CD4-positive, CD25-positive, alpha-beta regulatory T cell (primary cell): Measurements from ENCODE around the gene MYOM1. TPM values are rescaled to one million over a fixed set of nuclear protein-coding genes. Genes with fewer than 3 reads are reported as not detected.

Source experiments
- ATAC-seq, 2 donors: fragments of 150-1000 bp; cut with Tn5 transposase; one replicate each; pipeline ENCODE4 v1.10.0; 2021; ENCODE audit warnings: low read depth in 2 of 2, moderate number of reproducible peaks in 2 of 2, moderate library complexity in 1 of 2
- DNase-seq, 3 donors: peaks; one replicate each; pipeline versions ENCODE4 v3.0.0 to v3.0.0-alpha.2; 2012 to 2022; ENCODE audit warnings: mixed read lengths in 1 of 3
- H3K27ac ChIP-seq: one replicate; pipeline ENCODE4 v1.7.0; 2013; ENCODE audit warnings: mild to moderate bottlenecking, low read length; ENCODE audit not compliant: insufficient read depth, poor library complexity, severe bottlenecking
- H3K27me3 ChIP-seq: one replicate; pipeline ENCODE4 v1.7.0; 2013; ENCODE audit warnings: low read length; ENCODE audit not compliant: control insufficient read depth, insufficient read depth
- H3K36me3 ChIP-seq: one replicate; pipeline ENCODE4 v1.7.0; 2013; ENCODE audit warnings: mild to moderate bottlenecking, low read length, moderate library complexity; ENCODE audit not compliant: control insufficient read depth, insufficient read depth
- H3K4me1 ChIP-seq: 2 replicates; pipeline ENCODE4 v1.7.0; 2013; ENCODE audit warnings: mild to moderate bottlenecking, low read length; ENCODE audit not compliant: insufficient read depth, control insufficient read depth, poor library complexity, severe bottlenecking
- H3K4me3 ChIP-seq: one replicate; pipeline ENCODE4 v1.7.0; 2013; ENCODE audit warnings: low read depth, mild to moderate bottlenecking, low read length, moderate library complexity
- H3K9me3 ChIP-seq, 2 experiments: 1 replicate in 1 of 2; 2 replicates in 1 of 2; pipeline ENCODE4 v1.7.0; 2013; ENCODE audit warnings: low read length in 2 of 2, mild to moderate bottlenecking in 1 of 2, moderate library complexity in 1 of 2; ENCODE audit not compliant: control insufficient read depth in 2 of 2
- H3K27ac Mint-ChIP-seq, 3 donors: one replicate each; pipeline ENCODE4 v1.8.0; 2020 to 2022; ENCODE audit warnings: mild to moderate bottlenecking in 3 of 3, mixed read lengths in 3 of 3, moderate library complexity in 2 of 3
- H3K27me3 Mint-ChIP-seq: one replicate; pipeline ENCODE4 v1.8.0; 2022; ENCODE audit warnings: mild to moderate bottlenecking, mixed read lengths
- H3K36me3 Mint-ChIP-seq: one replicate; pipeline ENCODE4 v1.8.0; 2020; ENCODE audit warnings: mixed read lengths
- H3K4me1 Mint-ChIP-seq, 4 donors: one replicate each; pipeline ENCODE4 v1.8.0; 2020 to 2022; ENCODE audit warnings: mixed read lengths in 4 of 4, mild to moderate bottlenecking in 1 of 4
- H3K4me3 Mint-ChIP-seq, 4 donors: one replicate each; pipeline ENCODE4 v1.8.0; 2020 to 2022; ENCODE audit warnings: mild to moderate bottlenecking in 4 of 4, mixed read lengths in 4 of 4, moderate library complexity in 3 of 4
- H3K9me3 Mint-ChIP-seq, 7 donors: one replicate each; pipeline ENCODE4 v1.8.0; 2020 to 2022; ENCODE audit warnings: mixed read lengths in 7 of 7, mild to moderate bottlenecking in 3 of 7, moderate library complexity in 2 of 7
- polyA plus RNA-seq, 4 donors: library from polyadenylated mRNA; unstranded; fragments of 300-500 nt; fragmentation: Illumina TruSeq; gene quantifications; one replicate each; pipeline ENCODE4 v1.2.3, GENCODE V29; 2021
- total RNA-seq: library from RNA; stranded (reverse); gene quantifications from one replicate; pipeline ENCODE4 v1.2.3, GENCODE V29; 2022

The MYOM1 gene
- total and polyA plus RNA-seq, 5 donors from 2014 or later, result 0.03 to 1.4 (median 0.49) TPM

DNA sequence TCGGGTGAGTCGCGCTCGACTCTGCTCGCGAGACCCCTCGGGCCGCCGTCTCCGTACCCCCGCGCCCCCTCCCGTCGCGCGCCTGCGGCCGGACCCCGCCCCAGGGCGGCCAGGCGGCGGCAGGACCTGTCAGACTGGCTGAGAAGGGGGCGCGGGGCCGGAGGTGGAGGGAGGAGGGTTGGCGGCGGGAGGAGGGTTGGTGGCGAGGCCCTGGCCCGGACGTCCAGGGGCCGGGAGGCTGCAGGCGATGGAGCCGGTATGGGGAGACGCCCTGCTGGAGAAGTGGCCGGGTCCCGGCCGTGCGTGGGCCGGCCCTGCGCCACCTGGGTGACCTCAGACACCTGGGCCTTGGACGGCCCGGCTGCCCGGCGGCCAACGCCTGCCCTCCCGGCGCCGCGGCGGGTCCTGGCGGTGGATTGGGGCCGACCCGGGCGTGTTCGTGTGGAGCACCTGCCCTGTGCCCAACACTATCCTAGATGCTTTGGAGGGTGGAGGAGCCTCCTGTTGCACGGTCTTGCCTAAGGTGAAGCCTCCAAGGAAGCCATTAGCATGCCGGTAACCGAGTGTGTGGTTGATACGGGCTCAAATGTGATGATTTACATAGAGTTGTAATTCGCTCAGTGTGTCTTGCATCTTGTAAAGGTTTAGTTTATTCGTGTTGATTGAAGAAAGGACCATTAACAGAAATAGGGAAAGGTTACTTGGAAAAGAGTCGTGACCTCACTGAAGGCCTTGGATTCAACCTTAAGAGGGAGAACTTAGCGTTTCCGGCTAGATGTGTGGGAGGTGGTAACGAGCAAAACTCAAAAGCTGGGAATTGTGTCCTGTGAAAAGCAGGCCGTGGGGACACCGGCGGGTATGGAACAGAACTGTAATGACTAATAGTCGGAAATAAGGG, 42.7 kb upstream of the MYOM1 start:
- peaks cover 5% of the 10 kb centered on the region for H3K36me3 Mint-ChIP-seq
- H3K4me3 ChIP-seq, result peak overlapping the region; percentile 95
- peaks cover 44 to 84% (median 68%) of the 10 kb centered on the region in 4 donors for H3K4me1 Mint-ChIP-seq
- peak; percentile 22 to 56 (median 33) for DNase-seq
- H3K9me3 Mint-ChIP-seq, result no peaks in the 10 kb centered on the region
- no peaks in the 10 kb centered on the region for H3K9me3 ChIP-seq
- H3K27me3 ChIP-seq, result no peaks in the 10 kb centered on the region
- peak overlapping the region; percentile 97 to 100 (median 98) for H3K4me3 Mint-ChIP-seq
- peaks cover 70% of the 10 kb centered on the region for H3K4me1 ChIP-seq
- peaks cover 9% of the 10 kb centered on the region for H3K27me3 Mint-ChIP-seq
- peak; percentile 16 to 18 for ATAC-seq
- peak overlapping the region; percentile 91 for H3K27ac ChIP-seq
- H3K27ac Mint-ChIP-seq, result peak overlapping the region; percentile 77 to 93 (median 93)
- peaks cover 13% of the 10 kb centered on the region for H3K36me3 ChIP-seq

DNA sequence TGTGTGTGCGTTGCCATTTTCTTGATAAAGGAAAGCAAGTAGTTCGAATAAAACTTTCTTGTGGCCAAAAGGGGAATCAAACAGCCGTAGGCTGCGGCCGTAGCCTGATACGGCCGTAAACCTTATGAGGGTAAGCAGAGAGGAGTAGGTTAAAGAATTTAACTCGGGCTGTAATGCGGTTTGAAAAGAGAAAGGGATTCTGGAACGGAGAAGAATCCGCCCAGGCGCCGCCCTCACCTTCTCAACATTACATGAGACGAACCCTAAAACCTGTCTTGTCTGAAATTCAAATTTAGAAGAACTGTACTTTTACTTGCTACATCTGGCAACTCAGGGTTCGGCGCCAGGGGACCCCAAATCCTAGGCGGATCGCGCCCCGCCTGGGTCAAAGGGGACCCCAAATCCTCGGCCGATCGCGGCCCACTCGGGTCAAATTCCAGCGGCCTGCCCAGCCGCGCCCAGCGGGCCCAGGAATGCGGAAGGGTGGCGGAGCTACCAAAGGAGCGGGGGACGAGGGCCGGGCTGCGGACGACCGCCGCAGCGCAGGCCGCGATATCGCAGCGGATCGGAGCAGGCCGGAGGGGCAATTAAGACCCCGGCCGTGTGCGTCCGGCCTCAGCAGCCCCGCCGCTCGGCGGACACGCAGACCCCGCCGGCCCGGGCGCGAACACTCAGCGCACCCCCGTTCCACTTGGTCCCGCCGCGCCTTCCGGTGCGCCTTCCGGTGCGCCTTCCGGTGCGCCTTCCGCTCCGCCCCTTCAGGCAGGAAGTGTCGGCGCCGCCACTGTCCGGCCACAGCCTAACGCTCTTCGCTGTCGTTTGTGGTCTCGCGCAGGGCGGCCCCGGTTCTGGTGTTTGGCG, 41.8 kb upstream of the MYOM1 start, which contains the start of gene MYL12B:
TSS of gene MYL12B (plus strand) at position 761 of the 861 bp plus-strand sequence. CDS start 10,766 bp downstream, outside the sequence.
- H3K9me3 Mint-ChIP-seq, result no peaks in the 10 kb centered on the region

DNA sequence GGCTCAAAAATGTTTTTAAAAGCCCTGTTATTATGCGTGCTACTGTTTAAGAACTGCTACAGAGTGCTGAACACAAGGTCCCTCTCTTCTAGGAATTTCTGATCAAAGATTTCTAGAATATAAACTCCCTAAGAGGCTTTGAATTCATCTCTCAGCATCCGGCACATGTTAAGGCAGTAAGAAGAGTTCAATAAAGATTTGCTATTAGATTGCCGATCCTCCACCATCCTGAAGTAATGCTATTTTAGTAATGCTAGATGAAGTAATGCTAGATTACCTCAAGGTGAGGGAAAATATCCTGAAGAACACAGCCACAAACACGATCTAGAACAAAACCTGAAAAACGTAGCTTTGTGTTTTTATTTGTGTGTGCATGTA, 41.2 kb upstream of the MYOM1 start:
- H3K4me3 ChIP-seq, result peak overlapping the region; percentile 98
- DNase-seq (peak in 1 of 3 donors; percentile 68), ATAC-seq (peak in 1 of 2 donors; percentile 1)
- H3K4me1 Mint-ChIP-seq, result peaks cover 39 to 82% (median 62%) of the 10 kb centered on the region in 4 donors
- peak overlapping the region; percentile 91 for H3K27ac ChIP-seq
- peaks cover 9% of the 10 kb centered on the region for H3K27me3 Mint-ChIP-seq
- peaks cover 60% of the 10 kb centered on the region for H3K4me1 ChIP-seq
- no peaks in the 10 kb centered on the region for H3K27me3 ChIP-seq
- H3K9me3 Mint-ChIP-seq, result no peaks in the 10 kb centered on the region
- peak overlapping the region; percentile 97 to 100 (median 98) for H3K4me3 Mint-ChIP-seq
- no peaks in the 10 kb centered on the region for H3K9me3 ChIP-seq
- peak overlapping the region; percentile 97 to 99 (median 98) for H3K27ac Mint-ChIP-seq
- H3K36me3 Mint-ChIP-seq, result peaks cover 20% of the 10 kb centered on the region
- H3K36me3 ChIP-seq, result peaks cover 28% of the 10 kb centered on the region

More for the DNA sequence above, 41.8 kb upstream of the MYOM1 start, which contains the start of gene MYL12B:
- Mint-ChIP-seq H3K27ac (peak within 1 kb of the TSS; percentile 97 to 99 (median 98)), H3K4me1 (peaks cover 40 to 84% (median 66%) of the 10 kb centered on the region in 4 donors), H3K36me3 (peaks cover 14% of the 10 kb centered on the region), H3K27me3 (peaks cover 9% of the 10 kb centered on the region), H3K4me3 (peak within 1 kb of the TSS; percentile 97 to 100 (median 98))
- Histone ChIP-seq H3K4me3 (peak within 1 kb of the TSS; percentile 98), H3K27ac (peak within 1 kb of the TSS; percentile 91), H3K4me1 (peaks cover 61% of the 10 kb centered on the region), H3K9me3 (no peaks in the 10 kb centered on the region), H3K27me3 (no peaks in the 10 kb centered on the region), H3K36me3 (peaks cover 22% of the 10 kb centered on the region)
- DNase-seq (peak; percentile 78 to 91 (median 85)), ATAC-seq (peak; percentile 79 to 81)

DNA sequence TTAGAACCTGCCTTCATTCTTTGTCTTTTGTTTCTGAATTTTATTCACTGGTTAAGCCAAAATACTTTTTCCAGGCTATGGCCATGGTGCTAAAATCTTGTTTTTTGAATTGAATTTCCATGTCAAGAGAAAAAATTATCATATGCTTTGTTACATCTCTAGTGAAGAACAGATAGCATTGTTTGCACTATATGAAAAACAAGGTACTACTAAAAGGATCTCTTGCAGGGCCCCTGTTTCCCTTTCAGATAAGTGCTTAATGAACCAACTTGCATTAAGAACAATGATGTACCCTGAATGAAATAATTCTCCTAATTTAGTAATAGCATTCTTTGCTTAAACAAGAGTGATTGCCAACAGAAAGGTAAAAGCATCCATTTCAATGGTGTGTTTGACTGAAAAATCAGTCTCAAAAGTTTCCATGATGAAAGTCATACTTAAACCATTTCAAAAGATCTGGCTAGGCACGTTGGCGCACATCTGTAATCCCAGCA, 37.9 kb upstream of the MYOM1 start:
- Mint-ChIP-seq H3K4me3 (peak overlapping the region in 1 of 4 donors; percentile 60), H3K36me3 (peaks cover 46% of the 10 kb centered on the region), H3K27me3 (peaks cover 9% of the 10 kb centered on the region), H3K27ac (peak overlapping the region in 2 of 3 donors; percentile 60 to 66), H3K4me1 (peaks cover 35 to 82% (median 61%) of the 10 kb centered on the region in 4 donors), H3K9me3 (no peaks in the 10 kb centered on the region)
- Histone ChIP-seq H3K27ac (peak overlapping the region; percentile 60), H3K4me3 (no peak overlapping the region), H3K9me3 (no peaks in the 10 kb centered on the region), H3K27me3 (no peaks in the 10 kb centered on the region), H3K36me3 (peaks cover 60% of the 10 kb centered on the region), H3K4me1 (peaks cover 56% of the 10 kb centered on the region)
- no peak for ATAC-seq
- DNase-seq, result no peak

DNA sequence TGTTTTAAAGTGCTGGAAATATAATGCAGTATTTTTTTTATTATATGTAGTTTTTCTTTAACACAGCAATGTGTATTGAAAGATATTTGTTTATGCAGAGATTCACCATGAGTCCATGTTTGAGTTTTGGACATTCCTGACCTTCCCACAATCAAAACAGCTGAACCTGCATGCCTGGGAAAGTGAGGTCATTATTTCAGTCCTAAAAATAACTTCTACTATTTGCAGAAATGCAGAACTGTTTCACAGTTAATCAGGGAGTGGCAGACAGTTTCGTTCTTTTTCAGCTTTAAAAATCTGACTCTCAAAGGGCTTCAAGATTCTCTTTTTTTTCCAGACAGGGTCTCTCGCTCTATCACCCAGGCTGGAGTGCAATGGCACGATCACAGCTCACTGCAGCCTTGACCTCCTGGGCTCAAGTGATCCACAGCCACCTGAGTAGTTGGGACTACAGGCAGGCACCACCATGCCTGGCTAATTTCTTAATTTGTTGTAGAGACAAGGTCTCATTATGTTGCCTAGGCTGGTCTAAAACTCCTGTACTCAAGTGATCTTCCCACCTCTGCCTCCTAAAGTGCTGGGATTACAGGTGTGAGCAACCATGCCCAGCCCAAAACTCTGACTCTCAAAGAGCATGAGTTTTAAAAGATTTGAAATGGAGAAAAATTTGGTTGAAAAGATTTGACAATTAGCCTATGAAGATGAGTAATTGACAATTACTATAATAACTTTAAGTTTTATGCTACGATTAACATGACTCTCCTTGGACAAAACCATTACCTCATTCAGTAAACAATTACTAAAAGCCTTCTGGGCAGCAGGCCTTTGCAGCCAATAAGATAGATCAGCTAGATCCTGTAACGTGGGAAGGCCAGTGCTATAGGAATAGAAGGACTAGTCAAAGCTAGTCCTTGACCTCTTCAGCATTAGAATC, 37.2 kb upstream of the MYOM1 start:
- H3K36me3 ChIP-seq, result peaks cover 61% of the 10 kb centered on the region
- DNase-seq (no peak), ATAC-seq (no peak)
- Mint-ChIP-seq H3K9me3 (no peaks in the 10 kb centered on the region), H3K27ac (peak overlapping the region; percentile 47 to 79 (median 66)), H3K4me1 (peaks cover 39 to 86% (median 66%) of the 10 kb centered on the region in 4 donors), H3K36me3 (peaks cover 49% of the 10 kb centered on the region), H3K27me3 (peaks cover 9% of the 10 kb centered on the region), H3K4me3 (peak overlapping the region in 1 of 4 donors; percentile 60)
- H3K27me3 ChIP-seq, result no peaks in the 10 kb centered on the region
- peaks cover 64% of the 10 kb centered on the region for H3K4me1 ChIP-seq
- peak overlapping the region; percentile 9 for H3K4me3 ChIP-seq
- H3K9me3 ChIP-seq, result no peaks in the 10 kb centered on the region
- H3K27ac ChIP-seq, result peak overlapping the region; percentile 60

DNA sequence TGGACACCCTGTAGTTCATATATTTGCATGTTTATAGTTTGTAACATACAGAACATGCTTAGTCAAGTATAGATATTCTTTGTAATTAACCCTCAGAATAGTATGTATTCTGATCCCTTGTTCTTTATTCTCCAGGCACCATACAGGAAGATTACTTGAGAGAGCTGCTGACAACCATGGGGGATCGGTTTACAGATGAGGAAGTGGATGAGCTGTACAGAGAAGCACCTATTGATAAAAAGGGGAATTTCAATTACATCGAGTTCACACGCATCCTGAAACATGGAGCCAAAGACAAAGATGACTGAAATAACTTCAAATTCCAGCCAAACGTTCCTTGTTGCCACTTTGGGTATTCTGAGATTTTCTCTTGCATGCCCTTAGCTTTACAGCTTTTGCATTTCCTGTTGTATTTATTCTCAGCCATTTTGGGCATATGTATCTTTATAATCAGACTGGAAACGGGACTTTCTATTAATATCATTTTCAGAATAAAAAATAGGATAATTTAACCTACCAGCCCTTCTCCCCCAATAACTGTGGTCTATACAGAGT, 35.9 kb upstream of the MYOM1 start:
- peaks cover 71% of the 10 kb centered on the region for H3K4me1 ChIP-seq
- peaks cover 61% of the 10 kb centered on the region for H3K36me3 ChIP-seq
- Mint-ChIP-seq H3K27me3 (no peaks in the 10 kb centered on the region), H3K36me3 (peaks cover 50% of the 10 kb centered on the region), H3K9me3 (no peaks in the 10 kb centered on the region), H3K27ac (peak overlapping the region; percentile 30 to 59 (median 38)), H3K4me1 (peaks cover 41 to 88% (median 67%) of the 10 kb centered on the region in 4 donors), H3K4me3 (peak overlapping the region in 2 of 4 donors; percentile 31 to 52)
- H3K9me3 ChIP-seq, result no peaks in the 10 kb centered on the region
- H3K27ac ChIP-seq, result peak overlapping the region; percentile 60
- no peak for DNase-seq
- H3K27me3 ChIP-seq, result no peaks in the 10 kb centered on the region
- no peak for ATAC-seq
- peak overlapping the region; percentile 21 for H3K4me3 ChIP-seq
